HG02840 (cell line): ENCODE results near the gene WDR64.

Experiments used
- ATAC-seq: cut with Tn5 transposase; IDR thresholded peaks from one replicate; pipeline ENCODE4 v1.9.1; 2021; ENCODE audit warnings: mild to moderate bottlenecking, moderate library complexity, moderate number of reproducible peaks; ENCODE audit not compliant: unreplicated experiment, low FRiP score

WDR64 gene

DNA sequence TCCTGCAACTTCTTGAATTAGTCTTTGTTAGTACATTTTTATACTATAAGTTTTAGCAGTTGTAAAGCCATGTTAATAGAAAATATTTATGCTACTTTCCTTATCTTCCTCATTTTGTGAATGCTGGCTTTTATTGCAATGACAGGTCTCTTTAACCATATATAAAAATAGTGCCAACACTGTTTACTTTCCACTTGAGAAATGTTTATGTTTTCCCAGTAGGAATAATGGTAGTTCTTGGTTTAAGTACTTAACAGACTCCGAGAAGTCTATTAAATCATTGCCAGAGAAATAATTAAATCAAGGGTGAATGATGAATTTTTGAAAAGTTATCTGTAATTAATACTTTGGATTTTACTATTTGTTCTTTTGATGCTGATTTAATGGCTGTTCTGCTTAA, 21.6 kb upstream of the WDR64 start:
- no peak for ATAC-seq

DNA sequence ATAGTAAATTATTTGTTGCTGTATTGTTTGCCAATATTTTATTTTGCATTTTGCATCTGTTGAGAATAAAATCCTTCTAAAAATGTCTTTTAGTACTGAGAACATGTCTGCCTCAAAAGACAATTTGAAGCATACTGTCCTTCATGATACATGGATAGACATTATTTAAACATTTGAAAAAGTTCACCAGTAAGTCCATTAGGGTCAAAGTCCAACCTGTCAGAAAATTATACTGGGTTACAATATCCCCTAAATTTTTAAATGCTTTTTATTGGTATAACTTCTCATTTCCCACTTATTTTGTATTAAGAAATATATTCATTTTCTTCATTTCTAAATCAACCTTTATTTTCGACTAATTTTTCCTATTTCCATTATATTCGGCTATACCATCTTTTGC, 21.2 kb upstream of the WDR64 start:
- no peak for ATAC-seq

DNA sequence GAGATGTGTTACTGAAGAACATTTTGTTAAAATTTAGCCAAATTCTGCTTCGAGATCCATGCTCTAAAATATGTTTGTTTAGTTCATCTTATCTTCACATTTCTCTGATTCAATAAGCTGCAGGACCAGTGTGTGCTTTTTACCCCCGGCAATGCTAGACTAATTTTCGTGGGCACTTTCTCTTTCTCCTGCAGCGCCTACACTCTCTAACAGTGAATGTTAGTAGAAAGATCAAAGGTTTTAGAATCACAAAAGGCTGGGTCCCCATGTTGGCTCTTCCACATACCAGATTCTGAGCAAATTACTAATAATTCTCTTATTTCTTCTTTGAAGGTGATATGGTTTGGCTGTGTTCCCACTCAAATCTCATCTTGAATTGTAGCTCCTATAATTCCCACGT, 20.4 kb upstream of the WDR64 start:
- ATAC-seq, result no peak

DNA sequence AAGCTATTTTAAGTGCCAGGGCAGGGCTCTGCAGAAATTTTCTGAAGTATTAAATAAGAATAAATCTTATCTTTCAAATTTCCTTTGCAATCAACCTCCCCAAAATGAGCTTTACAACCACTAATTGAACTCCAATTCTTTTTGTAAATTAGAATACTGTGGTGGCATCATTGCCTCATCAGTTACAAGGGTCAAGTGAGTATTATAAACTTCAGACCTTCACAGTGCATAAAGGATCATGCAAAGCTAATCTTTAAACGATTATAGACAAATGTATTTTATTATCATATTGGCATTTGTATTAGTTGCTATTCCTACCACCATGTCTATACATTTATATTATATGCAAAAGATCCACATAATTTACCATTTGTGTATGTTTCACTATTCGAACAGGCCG, 19.1 kb upstream of the WDR64 start:
- ATAC-seq, result no peak

DNA sequence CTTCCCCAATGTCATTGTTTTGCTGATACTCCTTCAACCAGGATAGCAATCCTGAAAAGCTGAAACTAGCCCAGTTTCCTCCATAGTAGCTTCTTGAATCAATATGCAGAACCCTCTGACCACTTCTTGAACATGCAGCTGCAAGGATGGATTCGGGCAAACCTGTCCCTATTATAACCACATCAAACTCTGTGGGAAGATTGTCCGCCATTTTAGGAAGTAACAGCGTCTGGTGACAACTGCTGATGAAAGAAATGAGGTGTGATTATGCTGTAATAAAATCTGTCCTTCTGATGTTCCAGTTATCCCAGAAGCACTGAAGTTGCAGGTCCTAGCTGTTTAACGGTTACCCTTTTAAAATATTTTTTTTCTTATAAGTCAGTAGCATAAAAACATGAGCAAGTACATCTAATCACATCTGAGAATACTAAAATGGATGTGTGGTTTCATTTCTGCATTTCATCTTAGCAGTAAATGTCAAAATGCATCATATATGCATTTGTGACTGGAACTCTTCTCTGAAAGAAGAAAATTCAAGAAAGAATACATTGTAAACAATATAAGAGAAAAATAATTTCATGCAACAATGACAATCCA, 16.4 kb upstream of the WDR64 start:
- no peak for ATAC-seq

DNA sequence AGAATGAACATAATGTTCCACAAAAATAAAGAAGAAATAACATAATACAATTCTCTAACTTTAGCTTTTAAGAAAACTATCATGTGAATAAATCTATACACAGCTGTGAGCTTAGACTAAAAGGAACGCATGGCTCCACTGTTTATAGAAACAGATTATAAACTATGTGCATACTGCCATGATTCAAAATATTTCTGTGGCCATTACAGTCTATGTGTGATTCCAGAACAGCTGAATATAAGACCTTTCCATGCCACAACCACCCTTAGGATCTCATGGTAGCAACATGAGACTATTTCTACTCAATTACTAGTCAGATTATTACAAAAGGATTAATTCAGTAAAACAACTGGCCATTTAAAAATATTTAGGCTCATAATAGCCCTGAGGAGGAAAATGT, 15.8 kb upstream of the WDR64 start:
- ATAC-seq, result no peak

DNA sequence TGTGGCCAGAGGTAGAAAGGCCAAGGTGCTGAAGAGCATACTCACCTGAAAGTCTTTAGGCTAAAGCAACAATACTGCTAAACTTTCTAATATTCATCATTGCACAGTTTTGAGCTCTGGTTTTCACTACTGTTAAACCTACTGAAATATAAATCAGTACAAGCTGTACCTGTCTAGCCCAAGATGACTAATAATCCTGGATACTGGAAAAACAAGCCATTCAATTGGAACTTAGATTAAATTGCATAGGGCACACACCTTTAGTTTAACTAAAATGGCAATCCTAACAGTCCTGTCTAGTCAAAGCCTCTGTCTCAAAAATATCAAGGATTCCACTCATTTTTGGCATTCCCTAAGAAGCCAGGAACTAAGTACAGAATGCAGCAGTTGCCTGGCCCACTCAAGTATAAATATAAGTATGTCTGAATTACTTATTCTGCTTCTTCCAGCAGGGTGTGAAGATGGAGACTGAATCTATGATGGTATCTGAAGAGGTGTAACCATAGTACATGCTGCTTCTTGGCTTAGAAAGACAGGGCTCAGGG, 15.0 kb upstream of the WDR64 start:
- no peak for ATAC-seq

DNA sequence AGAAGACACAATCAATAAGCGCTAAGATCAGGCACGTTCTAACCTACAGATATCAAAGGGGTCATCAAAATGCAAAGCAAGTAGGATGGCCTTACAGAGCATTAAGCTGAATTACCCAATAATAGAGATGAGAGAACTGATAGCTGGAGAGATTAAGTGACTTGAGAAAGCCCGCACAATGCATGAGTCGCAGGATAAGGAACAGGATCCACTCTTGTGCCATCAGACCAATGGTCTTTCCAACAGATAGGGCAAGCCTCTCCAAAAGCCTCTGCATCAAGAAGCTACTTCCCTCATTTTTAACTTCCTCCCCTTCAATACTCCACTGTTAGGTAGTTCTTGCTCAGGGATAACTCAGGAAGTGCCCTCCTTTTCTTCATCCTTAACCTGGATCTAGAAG, 14.5 kb upstream of the WDR64 start:
- ATAC-seq, result no peak

DNA sequence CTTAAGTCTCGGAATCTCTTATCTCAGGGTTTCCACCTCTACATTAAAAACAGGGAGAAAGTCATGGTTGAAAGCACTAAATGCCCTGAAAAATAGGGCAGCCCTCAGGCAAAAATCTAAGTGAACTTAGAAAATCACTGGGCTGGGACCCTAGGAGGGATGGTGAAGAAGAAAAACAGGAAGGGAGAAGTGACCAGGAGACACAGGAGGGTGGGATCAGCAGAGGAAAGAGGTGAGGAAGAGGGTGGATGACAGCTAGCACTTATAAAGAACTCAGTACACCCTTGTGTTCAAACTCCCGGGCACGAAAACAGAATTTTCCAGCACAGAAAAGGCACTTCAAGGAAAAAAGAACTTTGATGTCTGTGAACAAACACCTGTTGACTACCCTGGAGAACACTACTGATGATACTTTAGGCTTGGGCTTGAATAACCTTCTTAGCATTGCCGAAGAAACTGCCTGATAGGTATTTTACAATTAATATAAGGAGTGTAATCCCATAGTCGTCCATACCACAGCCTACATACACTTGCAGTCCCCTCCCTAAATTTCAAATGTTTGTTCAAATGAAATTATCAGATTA, 13.9 kb upstream of the WDR64 start:
- ATAC-seq, result no peak

DNA sequence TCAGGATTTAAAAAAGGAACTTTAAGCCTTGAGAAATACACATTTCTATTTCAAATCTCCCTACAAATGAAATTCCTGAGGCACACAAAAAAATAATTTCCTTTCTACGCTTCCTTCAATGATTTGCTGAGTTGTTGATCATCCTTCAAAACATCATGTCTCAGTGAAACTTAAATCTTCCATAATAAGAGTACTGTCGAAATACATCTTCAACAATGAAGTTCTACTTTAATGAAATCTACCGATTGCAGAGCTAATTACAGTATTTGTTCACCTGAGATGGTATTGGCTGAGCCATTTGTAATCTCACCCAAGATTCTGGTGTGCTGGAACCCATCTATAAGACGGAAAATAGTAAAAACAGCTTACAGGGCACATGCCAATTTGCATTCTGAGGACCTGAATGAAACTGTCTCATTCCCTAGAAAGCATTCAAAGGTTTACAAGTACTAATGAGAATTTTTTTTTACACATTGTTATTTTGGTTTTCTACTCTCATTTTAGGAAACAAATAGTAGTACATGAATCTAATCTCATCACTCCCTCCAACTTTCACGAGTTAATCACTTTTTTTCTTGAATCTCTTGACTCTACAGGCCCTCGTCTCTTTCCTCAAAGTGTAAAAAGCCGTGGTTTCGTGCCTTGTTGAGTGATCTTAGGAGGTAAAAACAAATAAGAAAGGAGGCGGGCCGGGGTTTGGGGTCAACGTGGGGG, 13.0 kb upstream of the WDR64 start:
- peak; percentile 1 for ATAC-seq

DNA sequence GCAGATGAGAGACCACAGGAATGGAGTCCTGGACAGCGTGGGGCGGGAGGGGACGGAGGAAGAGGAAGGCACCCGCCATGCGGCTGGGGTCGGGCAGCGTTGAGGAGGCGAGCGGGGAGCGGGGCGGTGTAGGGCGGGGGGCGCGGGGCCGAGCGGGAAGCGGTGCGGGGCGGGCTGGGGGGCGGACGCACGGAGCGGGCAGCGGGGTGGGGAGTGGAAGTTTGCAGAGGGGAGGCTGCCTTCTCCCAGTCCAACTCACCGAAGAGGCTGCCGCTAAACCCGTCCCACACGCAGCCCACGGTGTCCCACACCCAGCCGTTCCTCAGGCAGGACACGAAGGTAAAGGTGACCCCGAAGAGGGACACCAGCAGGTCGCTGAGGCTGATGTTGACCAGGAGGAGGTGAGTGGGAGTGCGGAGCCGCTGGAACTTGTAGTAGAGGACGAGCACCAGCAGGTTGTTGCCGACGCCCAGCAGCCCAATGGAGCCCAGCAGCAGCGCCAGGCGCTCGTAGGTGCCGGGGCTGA, 12.4 kb upstream of the WDR64 start:
- no peak for ATAC-seq

DNA sequence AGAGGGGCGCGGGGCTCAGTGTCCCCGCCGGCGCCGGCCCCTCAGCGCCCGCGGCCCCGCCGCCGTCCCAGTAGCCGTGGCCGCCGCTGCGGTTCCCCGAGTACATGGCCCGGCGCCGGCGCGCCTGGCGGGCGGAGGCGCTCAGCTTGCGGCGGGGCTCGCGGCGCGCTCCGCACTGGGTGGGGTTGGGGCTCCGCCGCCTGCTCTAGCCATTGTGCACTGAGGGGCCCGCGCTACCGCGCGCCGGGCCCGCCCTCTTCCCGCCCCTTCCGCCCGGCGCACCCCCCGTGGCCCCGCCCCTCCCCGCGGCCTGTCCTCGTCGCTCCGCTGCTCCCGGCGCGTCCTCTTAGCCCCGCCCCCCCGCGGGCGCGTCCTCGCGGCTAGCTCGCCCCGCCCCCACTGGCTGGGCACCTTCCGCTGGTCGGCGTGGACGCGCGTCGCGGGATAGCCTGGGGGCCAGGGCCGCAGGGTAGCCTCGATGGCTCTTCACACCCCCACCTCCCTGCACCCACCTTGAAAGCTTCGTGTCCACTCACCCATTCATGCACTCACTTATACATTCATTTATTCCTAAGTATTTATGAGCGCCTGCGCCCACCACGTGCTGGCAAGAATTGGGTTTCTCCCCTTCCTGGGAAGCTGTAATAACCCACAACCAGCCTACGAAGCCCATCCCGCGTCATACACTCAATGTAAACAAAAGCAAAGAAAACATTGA, 11.8 kb upstream of the WDR64 start, which contains the start of the genes CHML and OPN3:
Gene CHML (minus strand): TSS at position 221 of the 718 bp plus-strand sequence. CDS start 4,603 bp downstream, outside the sequence.
Gene OPN3 (minus strand): TSS at position 221 of the 718 bp plus-strand sequence. CDS start 115 bp downstream, at position 106.
- peak; percentile 91 for ATAC-seq

DNA sequence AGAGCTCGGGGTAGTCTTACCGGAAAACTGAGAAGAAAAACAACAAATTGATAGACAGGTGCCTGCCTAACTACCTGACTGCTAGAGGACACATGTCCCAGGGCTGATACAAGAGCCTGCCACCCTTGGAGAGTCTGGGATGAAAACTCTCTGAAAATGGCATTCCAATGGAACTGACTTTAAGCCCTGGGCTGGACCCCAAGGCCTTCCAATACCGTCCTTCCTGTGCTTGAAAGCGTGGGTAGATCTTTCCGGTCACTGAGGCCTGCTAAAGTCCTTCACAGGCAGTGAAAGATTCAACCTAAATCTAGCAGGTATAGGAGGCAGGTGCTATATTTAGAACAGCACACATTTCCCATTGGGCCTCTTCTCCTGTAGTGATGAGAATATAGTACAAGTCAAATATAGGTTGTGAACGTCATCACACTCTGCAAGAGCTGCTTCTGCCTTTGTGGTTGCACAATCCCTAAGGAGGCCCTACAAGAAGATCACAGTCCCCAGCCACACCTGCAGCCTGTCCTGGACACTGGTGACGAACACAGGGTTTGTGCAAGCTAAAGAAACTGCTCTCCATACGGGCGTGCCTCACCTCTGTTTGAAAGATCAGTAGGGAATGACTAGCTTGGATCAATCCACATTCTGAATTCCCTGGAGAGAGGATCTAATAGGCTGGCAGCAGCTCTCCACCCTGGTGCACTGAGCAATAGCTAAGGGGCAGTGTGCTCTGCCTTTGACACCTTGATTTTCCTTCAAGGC, 11.0 kb upstream of the WDR64 start:
- no peak for ATAC-seq

DNA sequence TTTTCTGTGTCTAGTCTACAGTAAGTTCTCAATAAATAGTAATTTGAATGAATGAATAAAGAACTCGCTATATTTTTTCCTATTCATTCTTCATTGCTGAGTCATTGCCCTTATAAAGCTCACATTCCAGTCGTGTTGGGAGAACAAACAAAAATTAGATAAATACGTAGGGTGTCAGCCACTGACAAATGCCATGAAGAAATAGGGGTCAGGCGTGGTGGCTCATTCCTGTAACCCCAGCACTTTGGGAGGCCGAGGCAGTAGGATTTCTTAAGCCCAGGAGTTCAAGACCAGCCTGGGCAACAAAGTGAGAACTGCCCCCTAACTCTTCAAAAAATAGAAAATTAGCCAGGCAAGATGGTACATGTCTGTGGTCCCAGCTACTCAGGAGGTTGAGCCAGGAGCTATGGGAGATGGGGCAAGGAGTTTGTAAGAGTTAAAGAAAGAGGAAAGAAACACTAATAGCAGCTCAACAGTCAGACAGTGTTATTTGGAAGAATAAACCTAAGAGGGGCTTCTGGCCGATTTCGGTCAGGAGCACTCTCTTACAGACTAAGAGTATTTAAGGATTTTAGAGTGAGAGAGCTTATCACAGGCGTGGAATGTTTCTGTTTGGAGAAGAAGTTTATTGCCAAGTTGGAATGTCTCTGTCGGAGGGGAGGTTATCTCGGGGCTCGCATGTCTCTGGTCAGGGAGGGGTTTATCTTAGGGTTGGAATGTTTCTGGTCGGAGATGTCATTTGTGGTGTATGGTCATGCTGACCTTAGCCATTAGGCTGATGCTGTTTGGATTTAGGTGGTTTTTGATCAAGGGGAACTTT, 10.1 kb upstream of the WDR64 start:
- no peak for ATAC-seq

DNA sequence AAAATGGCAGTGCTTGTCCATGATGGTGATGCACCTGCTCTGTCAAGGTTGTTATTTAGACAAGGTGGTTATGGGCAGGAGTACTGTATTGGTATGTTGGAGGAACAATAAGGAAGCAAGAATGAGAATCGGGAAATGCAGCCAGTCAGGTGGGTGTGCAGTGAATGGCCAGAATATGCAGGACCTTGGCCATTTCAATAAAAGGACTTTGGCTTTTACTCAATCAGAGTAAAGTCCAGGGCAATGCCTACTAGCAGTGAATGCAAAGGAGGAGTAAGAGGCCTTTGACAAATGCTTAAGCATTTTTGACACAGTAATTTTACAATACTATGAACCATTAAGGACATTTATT, 9.5 kb upstream of the WDR64 start:
- no peak for ATAC-seq

DNA sequence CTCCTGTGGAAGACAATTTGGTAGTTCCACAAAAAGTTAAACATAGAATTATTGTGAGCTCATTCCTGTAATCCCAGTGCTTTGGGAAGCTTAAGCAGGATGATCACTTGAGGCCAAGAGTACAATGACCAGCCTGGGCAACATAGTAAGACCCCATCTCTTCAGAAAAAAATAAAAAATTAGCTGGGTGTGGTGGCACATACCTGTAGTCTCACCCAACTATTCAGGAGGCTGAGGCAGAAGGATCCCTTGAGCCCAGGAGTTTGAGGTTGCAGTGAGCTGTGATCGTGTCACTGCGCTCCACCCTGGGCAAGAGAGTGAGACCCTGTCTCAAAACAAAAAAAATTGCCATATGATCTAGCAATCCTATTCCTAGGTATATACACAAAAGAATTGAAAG, 7.8 kb upstream of the WDR64 start:
- ATAC-seq, result no peak

DNA sequence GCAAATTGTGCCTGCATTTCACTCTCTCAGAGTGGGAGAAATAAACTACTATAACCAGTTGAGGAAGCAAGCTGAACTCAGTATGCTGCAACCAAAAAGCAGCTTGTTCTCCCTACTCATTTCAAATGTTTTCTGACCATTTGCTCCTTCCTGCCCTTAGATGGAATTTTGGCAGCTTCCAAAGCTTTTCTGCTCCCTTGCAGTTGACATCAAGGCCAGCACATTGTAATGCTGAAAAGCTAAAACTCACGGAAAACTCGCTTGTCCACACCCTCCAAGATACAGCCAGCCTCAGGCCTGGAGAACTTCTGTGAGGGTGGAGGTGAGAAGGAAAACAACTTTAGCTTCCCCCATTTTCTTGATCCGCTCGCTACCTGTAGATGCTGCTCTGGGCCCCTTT, 6.9 kb upstream of the WDR64 start:
- no peak for ATAC-seq

DNA sequence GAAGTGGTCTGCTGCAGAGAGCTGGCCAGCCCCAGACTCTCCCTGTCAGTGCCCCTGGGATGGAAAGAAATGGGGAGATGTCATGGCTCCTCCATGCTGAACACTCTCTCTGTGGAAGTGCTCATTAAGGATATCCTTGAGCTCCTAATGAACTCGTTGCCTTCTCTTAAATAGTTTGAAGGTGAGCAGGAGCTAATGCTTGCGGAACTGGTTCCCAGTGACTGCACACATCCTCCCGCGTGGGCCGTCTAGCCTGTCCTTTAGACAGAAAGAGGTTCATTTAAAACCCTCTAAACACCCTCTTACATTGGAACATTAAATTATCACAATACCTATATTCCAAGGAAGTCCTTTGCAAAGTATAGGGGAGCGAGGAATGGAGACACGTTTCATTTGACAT, 5.9 kb upstream of the WDR64 start:
- ATAC-seq, result no peak

DNA sequence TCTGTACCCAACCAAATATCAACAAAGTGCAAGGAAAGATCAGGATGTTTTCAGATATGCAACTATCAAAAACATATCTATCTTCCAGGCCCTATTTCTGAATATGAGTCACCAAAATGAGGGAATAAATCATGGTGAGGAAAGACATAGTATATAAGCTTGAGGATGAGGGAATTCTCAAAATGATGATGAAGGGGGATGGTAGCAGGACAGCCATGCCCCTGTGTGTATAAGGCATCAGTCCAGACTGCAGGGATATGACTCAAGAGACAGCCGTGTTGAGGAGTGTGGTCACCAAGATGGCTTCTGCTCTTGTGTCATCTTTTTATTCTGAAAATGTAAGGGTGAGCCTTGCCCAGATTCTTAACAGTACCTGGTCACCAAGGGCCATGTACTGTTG, 4.4 kb upstream of the WDR64 start:
- no peak for ATAC-seq
